PC-3 (cell line): ENCODE data around the gene RPS19BP1.

Experiments
- CTCF ChIP-seq: fragments of 300-600 bp; sonication (generic); conservative IDR thresholded peaks from 2 replicates; pipeline ENCODE4 v1.5.1; 2017; ENCODE audit warnings: antibody characterized with exemption, low read depth, mild to moderate bottlenecking, low read length
- EZH2 ChIP-seq: fragments of 300-600 bp; sonication (generic); IDR thresholded peaks from one replicate; pipeline ENCODE4 v1.6.1; 2017; ENCODE audit warnings: antibody characterized with exemption, mild to moderate bottlenecking, low read length; ENCODE audit not compliant: unreplicated experiment

- TF ChIP-seq CTCF: no peak
- no peak for TF ChIP-seq EZH2
Measured at GRCh38 chr22:39535831-39536449, 3.4 kb upstream of the RPS19BP1 start.
